SK-N-SH (cell line): Measurements from ENCODE around the gene PLEKHM3. TPM values are rescaled to one million over a fixed set of nuclear protein-coding genes. Genes with fewer than 3 reads are reported as not detected.

Source experiments
- CTCF ChIA-PET: fragments of 300-600, 350-600 bp; formaldehyde crosslinking; extraction: SDS; loops from one replicate; lab custom pipeline; 2021; lab: Yijun Ruan, JAX
- POLR2A ChIA-PET: fragments of 350-600 bp; sonication (Branson Sonifier 250); formaldehyde crosslinking; extraction: SDS; loops from one replicate; lab custom pipeline; 2020; ENCODE audit warnings: antibody characterized with exemption, inconsistent platforms; lab: Yijun Ruan, JAX
- DNase-seq: peaks from one replicate; pipeline ENCODE4 v3.0.0; 2012
- H2AFZ ChIP-seq: fragments of 200-600 bp; sonication (generic); 2 replicates; pipeline ENCODE4 v1.8.1; 2016; ENCODE audit warnings: antibody characterized with exemption, mild to moderate bottlenecking, low read depth
- H3F3A ChIP-seq: fragments of 200-600 bp; sonication (generic); replicated peaks from 2 replicates; pipeline ENCODE3; 2016; ENCODE audit warnings: antibody characterized with exemption, mild to moderate bottlenecking; ENCODE audit not compliant: insufficient read depth
- H3K27ac ChIP-seq, 2 experiments: fragments of 200-500 bp in 1 of 2; fragments of 200-600 bp in 1 of 2; sonication (Bioruptor generic) in 1 of 2; sonication (generic), shearing (Covaris generic) in 1 of 2; 2 replicates each; pipeline versions ENCODE4 v1.5.1 to v1.6.1; 2014 to 2016; ENCODE audit warnings: low read depth in 2 of 2, inconsistent platforms in 1 of 2, low read length in 1 of 2, mild to moderate bottlenecking in 1 of 2, mixed read lengths in 1 of 2
- H3K27me3 ChIP-seq: fragments of 200-600 bp; sonication (generic), shearing (Covaris generic); 2 replicates; pipeline ENCODE4 v1.6.1; 2016; ENCODE audit warnings: mixed run types; ENCODE audit not compliant: insufficient read depth
- H3K36me3 ChIP-seq, 2 experiments: fragments of 200-500 bp in 1 of 2; fragments of 200-600 bp in 1 of 2; sonication (Bioruptor generic) in 1 of 2; sonication (generic) in 1 of 2; replicated peaks in 1 of 2; 2 replicates each; pipeline versions ENCODE3 to v1.5.1; 2014 to 2016; ENCODE audit warnings: low read length in 1 of 2, mild to moderate bottlenecking in 1 of 2; ENCODE audit not compliant: insufficient read depth in 2 of 2, control insufficient read depth in 1 of 2
- H3K4me1 ChIP-seq, 2 experiments: fragments of 200-500 bp in 1 of 2; fragments of 200-600 bp in 1 of 2; sonication (Bioruptor generic) in 1 of 2; sonication (generic), shearing (Covaris generic) in 1 of 2; 2 replicates each; pipeline versions ENCODE4 v1.5.1 to v1.6.1; 2014 to 2016; ENCODE audit warnings: low read depth in 1 of 2, low read length in 1 of 2, mixed run types in 1 of 2; ENCODE audit not compliant: insufficient read depth in 2 of 2, control insufficient read depth in 1 of 2
- H3K4me2 ChIP-seq: fragments of 200-600 bp; sonication (generic), shearing (Covaris generic); 2 replicates; pipeline ENCODE4 v1.6.1; 2017; ENCODE audit warnings: mixed run types
- H3K4me3 ChIP-seq, 2 experiments: fragments of 200-500 bp in 1 of 2; fragments of 200-600 bp in 1 of 2; sonication (Bioruptor generic) in 1 of 2; sonication (generic), shearing (Covaris generic) in 1 of 2; 2 replicates each; pipeline versions ENCODE4 v1.5.1 to v1.8.1; 2014 to 2016; ENCODE audit warnings: low read depth in 2 of 2, inconsistent platforms in 1 of 2, low read length in 1 of 2, mild to moderate bottlenecking in 1 of 2, mixed read lengths in 1 of 2, moderate library complexity in 1 of 2
- H3K79me2 ChIP-seq: fragments of 200-600 bp; sonication (generic); 2 replicates; pipeline ENCODE4 v1.8.1; 2017; ENCODE audit warnings: mild to moderate bottlenecking; ENCODE audit not compliant: insufficient read depth
- H3K9ac ChIP-seq: fragments of 200-600 bp; sonication (generic); 2 replicates; pipeline ENCODE4 v1.6.1; 2017; ENCODE audit warnings: mixed run types
- H3K9me2 ChIP-seq: fragments of 200-600 bp; sonication (generic); 2 replicates; pipeline ENCODE4 v1.6.1; 2017; ENCODE audit warnings: mixed run types
- H3K9me3 ChIP-seq: fragments of 200-600 bp; sonication (generic); 2 replicates; pipeline ENCODE4 v1.6.1; 2017; ENCODE audit warnings: mixed run types, mild to moderate bottlenecking, moderate library complexity
- H4K20me1 ChIP-seq: fragments of 200-600 bp; sonication (generic); 2 replicates; pipeline ENCODE4 v1.6.1; 2017; ENCODE audit warnings: mild to moderate bottlenecking, mixed run types; ENCODE audit not compliant: insufficient read depth
- CHD2 ChIP-seq: fragments of 150-350 bp; IDR thresholded peaks from 2 replicates; pipeline ENCODE4 v1.6.1; 2018; ENCODE audit warnings: low read length; ENCODE audit not compliant: partially characterized antibody
- ELF1 ChIP-seq: IDR thresholded peaks from 2 replicates; pipeline ENCODE4 v1.4.0; 2012
- EP300 ChIP-seq, 2 experiments: IDR thresholded peaks; 2 replicates each; pipeline versions ENCODE4 v1.4.0 to v1.6.1; 2012; ENCODE audit warnings: borderline replicate concordance in 1 of 2, low read depth in 1 of 2, low read length in 1 of 2
- FOSL2 ChIP-seq: IDR thresholded peaks from 2 replicates; pipeline ENCODE4 v1.4.0; 2012; ENCODE audit warnings: low read depth, mild to moderate bottlenecking, moderate library complexity, borderline replicate concordance
- GATA2 ChIP-seq: sonication (generic); formaldehyde crosslinking; IDR thresholded peaks from 2 replicates; pipeline ENCODE4 v1.5.0; 2020; ENCODE audit warnings: mild to moderate bottlenecking, missing genetic modification reagents
- IRF3 ChIP-seq: fragments of 150-350 bp; IDR thresholded peaks from 2 replicates; pipeline ENCODE4 v1.6.1; 2016; ENCODE audit warnings: mild to moderate bottlenecking, low read depth, low read length
- NFIC ChIP-seq: IDR thresholded peaks from 2 replicates; pipeline ENCODE4 v1.4.0; 2012; ENCODE audit warnings: borderline replicate concordance
- NRF1 ChIP-seq: IDR thresholded peaks from 2 replicates; pipeline ENCODE4 v1.6.1; 2012; ENCODE audit warnings: low read depth, mild to moderate bottlenecking, low read length
- POLR2AphosphoS5 ChIP-seq: IDR thresholded peaks from 2 replicates; pipeline ENCODE4 v1.6.1; 2012; ENCODE audit warnings: low read depth, low read length
- RAD21 ChIP-seq: IDR thresholded peaks from 2 replicates; pipeline ENCODE4 v1.6.1; 2012; ENCODE audit warnings: mild to moderate bottlenecking, low read length
- RCOR1 ChIP-seq: fragments of 150-350 bp; IDR thresholded peaks from 2 replicates; pipeline ENCODE4 v1.6.1; 2017; ENCODE audit warnings: antibody characterized with exemption, low read length
- RFX5 ChIP-seq: IDR thresholded peaks from 2 replicates; pipeline ENCODE4 v1.6.1; 2012; ENCODE audit warnings: mild to moderate bottlenecking, improper control_type of control experiment, low read length
- SIN3A ChIP-seq: IDR thresholded peaks from 2 replicates; pipeline ENCODE4 v1.6.1; 2012; ENCODE audit warnings: low read depth, mild to moderate bottlenecking, low read length, moderate library complexity, borderline replicate concordance
- TAF1 ChIP-seq: IDR thresholded peaks from 2 replicates; pipeline ENCODE4 v1.6.1; 2012; ENCODE audit warnings: low read depth, mild to moderate bottlenecking, low read length, moderate library complexity, borderline replicate concordance
- TCF12 ChIP-seq: IDR thresholded peaks from 2 replicates; pipeline ENCODE4 v1.4.0; 2012
- USF1 ChIP-seq: IDR thresholded peaks from 2 replicates; pipeline ENCODE4 v1.4.0; 2012; ENCODE audit warnings: low read depth, borderline replicate concordance
- YY1 ChIP-seq: IDR thresholded peaks from 2 replicates; pipeline ENCODE4 v1.4.0; 2012; ENCODE audit warnings: low read depth, mild to moderate bottlenecking
- WGBS: methylation state at CpG from one replicate; pipeline ENCODE4 v1.1.6; 2017; ENCODE audit warnings: low lambda C conversion rate; 5-methylcytosine and 5-hydroxymethylcytosine counted together
- polyA plus RNA-seq, 3 experiments: library from polyadenylated mRNA; depleted of rRNA; stranded (reverse); fragments of >200 nt; gene quantifications; 2 replicates each; pipeline ENCODE4 v1.2.3, GENCODE V29; 2012
- TF ChIP-seq, protein P1 (sequence below): IDR thresholded peaks from 2 replicates; pipeline ENCODE4 v1.4.0; 2012; ENCODE audit warnings: low read depth, borderline replicate concordance

PLEKHM3 gene
- polyA plus RNA-seq, 1 of the 3 experiments (the other 2 are of a cell fraction): 1.9 TPM

DNA sequence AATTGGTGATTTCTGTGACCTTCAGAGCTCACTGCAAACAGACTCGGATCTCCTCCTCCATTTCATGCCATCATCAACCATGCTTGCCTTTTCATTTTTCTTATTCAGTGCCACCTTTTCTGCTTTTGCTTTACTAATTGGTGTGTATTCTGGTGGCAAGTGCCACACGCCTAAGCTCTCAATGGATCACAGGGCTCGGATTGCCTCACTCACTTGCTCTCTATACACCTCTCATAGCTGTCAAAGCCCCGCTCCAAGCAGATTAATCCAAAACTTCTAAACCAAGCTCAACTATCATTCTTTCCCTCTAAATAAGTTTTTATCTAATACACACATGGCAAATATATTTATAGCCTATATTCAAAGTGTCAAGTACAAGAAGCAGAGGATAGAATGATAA lies 86.4 kb downstream of the PLEKHM3 start (continued):
- TF ChIP-seq IRF3 (no peak), FOSL2 (no peak), RCOR1 (no peak)
- TF ChIP-seq, all 33 proteins: peak for 0

DNA sequence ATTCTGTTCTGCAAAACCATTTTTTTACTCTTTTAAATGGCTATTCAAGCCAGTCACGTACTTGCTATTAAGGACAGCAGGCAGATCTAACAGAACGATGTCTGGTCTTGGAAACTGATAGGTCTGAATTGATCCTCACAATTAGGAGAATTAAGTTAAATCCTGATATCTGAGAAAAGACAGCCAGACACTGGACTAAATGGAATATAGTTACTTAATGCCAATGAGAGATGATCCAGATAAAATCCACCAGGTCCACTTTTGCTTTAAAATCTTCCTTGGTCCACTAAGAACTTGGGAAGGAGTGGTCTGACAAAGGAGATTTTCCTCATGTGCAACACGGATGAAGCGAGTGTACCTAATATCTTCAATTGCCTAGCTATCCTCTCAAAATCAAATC lies 86.9 kb downstream of the PLEKHM3 start:
- H3K9me3 ChIP-seq: no peaks in the 10 kb centered on the region
- no peaks in the 10 kb centered on the region for H4K20me1 ChIP-seq
- peak; percentile 32 for DNase-seq
- H3K27ac ChIP-seq: peak overlapping the region in 1 of 2 experiments; percentile 54; a peak in 2 of 4 replicates
- peak in 1 of 2 experiments; percentile 47; a peak in 1 of 4 replicates for TF ChIP-seq EP300 (IDR thresholded peaks at IDR 0.05; ENCODE audit: borderline replicate concordance in 1 of 2, low read depth in 1 of 2, low read length in 1 of 2)
- TF ChIP-seq CHD2: no peak
- peak; percentile 76 for TF ChIP-seq GATA2 (CRISPR knock-in tag)
- H3K4me1 ChIP-seq: peaks cover 0 to 13% of the 10 kb centered on the region in 2 experiments; a peak in 3 of 4 replicates
- ChIA-PET POLR2A (no interaction called here), CTCF (interaction anchor here (0.9 to 1.7 kb wide), 4 partner anchors 9 to 192 kb away, joined by 3 to 4 read pairs (median 3); no protein-coding TSS in a partner anchor)
- no peak overlapping the region for H3K4me2 ChIP-seq
- no peak overlapping the region for H3K9ac ChIP-seq
- H3K79me2 ChIP-seq: no peaks in the 10 kb centered on the region
- WGBS: 74% methylated on average over 4 of the region's 4 CpGs
- no peaks in the 10 kb centered on the region for H3K27me3 ChIP-seq
- H3K9me2 ChIP-seq: no peaks in the 10 kb centered on the region
- H3K36me3 ChIP-seq: no peaks in the 10 kb centered on the region
- H3F3A ChIP-seq: no peaks in the 10 kb centered on the region
- H3K4me3 ChIP-seq: no peak overlapping the region
- no peak overlapping the region for H2AFZ ChIP-seq

DNA sequence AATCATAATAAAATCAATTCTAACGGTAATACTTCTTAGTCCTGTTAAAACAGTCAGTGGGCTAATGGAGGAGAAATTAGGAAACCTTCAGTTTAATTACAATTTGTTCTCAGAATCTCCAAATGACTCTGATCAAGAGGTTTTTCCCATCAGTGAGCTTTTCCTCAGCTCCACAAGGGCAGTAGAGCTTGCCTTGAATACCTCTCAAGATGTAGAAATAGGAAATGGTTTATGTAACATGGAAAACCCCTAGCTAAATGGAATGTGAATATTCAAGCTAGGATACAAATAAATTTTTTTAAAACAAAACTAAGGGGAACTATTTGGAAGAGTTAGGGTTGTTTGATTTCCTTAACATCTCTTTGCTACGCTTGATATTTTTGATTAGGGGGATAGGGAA lies 87.5 kb downstream of the PLEKHM3 start:
- Histone ChIP-seq H3K9me3 (no peaks in the 10 kb centered on the region), H3K27me3 (no peaks in the 10 kb centered on the region), H3K9ac (no peak overlapping the region), H3K4me1 (peaks cover 0 to 13% of the 10 kb centered on the region in 2 experiments; a peak in 3 of 4 replicates), H3K79me2 (no peaks in the 10 kb centered on the region), H3F3A (no peaks in the 10 kb centered on the region), H3K36me3 (no peaks in the 10 kb centered on the region), H4K20me1 (no peaks in the 10 kb centered on the region), H3K9me2 (no peaks in the 10 kb centered on the region), H3K4me3 (no peak overlapping the region), H2AFZ (no peak overlapping the region), H3K27ac (peak overlapping the region in 1 of 2 experiments; percentile 41; a peak in 1 of 4 replicates), H3K4me2 (no peak overlapping the region)
- ChIA-PET POLR2A (no interaction called here), CTCF (interaction anchor here (0.9 to 1.7 kb wide), 3 partner anchors 9 to 191 kb away, joined by 3 read pairs; no protein-coding TSS in a partner anchor)
- whole genome bisulfite sequencing: 90% methylated on average over 2 of the region's 2 CpGs
- no peak for DNase-seq
- TF ChIP-seq POLR2AphosphoS5 (no peak), TAF1 (no peak), USF1 (no peak), YY1 (no peak), ELF1 (no peak), TCF12 (no peak), SIN3A (no peak), NFIC (no peak), EP300 (IDR thresholded peaks at IDR 0.05; ENCODE audit: borderline replicate concordance in 1 of 2, low read depth in 1 of 2, low read length in 1 of 2) (no peak), NRF1 (no peak), RFX5 (no peak), RAD21 (no peak)
- TF ChIP-seq, protein P1, sequence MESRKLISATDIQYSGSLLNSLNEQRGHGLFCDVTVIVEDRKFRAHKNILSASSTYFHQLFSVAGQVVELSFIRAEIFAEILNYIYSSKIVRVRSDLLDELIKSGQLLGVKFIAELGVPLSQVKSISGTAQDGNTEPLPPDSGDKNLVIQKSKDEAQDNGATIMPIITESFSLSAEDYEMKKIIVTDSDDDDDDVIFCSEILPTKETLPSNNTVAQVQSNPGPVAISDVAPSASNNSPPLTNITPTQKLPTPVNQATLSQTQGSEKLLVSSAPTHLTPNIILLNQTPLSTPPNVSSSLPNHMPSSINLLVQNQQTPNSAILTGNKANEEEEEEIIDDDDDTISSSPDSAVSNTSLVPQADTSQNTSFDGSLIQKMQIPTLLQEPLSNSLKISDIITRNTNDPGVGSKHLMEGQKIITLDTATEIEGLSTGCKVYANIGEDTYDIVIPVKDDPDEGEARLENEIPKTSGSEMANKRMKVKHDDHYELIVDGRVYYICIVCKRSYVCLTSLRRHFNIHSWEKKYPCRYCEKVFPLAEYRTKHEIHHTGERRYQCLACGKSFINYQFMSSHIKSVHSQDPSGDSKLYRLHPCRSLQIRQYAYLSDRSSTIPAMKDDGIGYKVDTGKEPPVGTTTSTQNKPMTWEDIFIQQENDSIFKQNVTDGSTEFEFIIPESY: no peak
